Neural crest cell (in vitro differentiated cells): ENCODE data around the gene AK5. TPM values are rescaled to one million over a fixed set of nuclear protein-coding genes. Genes with fewer than 3 reads are reported as not detected.

Experiments
- DNase-seq: peaks from one replicate; pipeline ENCODE4 v3.0.0; 2021; ENCODE audit warnings: low read depth, mixed read lengths, low spot score
- H3K27ac Mint-ChIP-seq: one replicate; pipeline ENCODE4 v1.8.0; 2021; ENCODE audit warnings: mild to moderate bottlenecking, mixed read lengths; ENCODE audit not compliant: unreplicated experiment
- H3K27me3 Mint-ChIP-seq: 2 replicates; pipeline ENCODE4 v1.8.0; 2021; ENCODE audit warnings: low read depth, mild to moderate bottlenecking, mixed read lengths
- H3K36me3 Mint-ChIP-seq: 2 replicates; pipeline ENCODE4 v1.8.0; 2021; ENCODE audit warnings: low read depth, mild to moderate bottlenecking, mixed read lengths
- H3K4me1 Mint-ChIP-seq: 2 replicates; pipeline ENCODE4 v1.8.0; 2021; ENCODE audit warnings: mixed read lengths
- H3K4me3 Mint-ChIP-seq: one replicate; pipeline ENCODE4 v1.8.0; 2021; ENCODE audit warnings: mild to moderate bottlenecking, mixed read lengths
- H3K9me3 Mint-ChIP-seq: 2 replicates; pipeline ENCODE4 v1.8.0; 2021; ENCODE audit warnings: mixed read lengths
- CTCF ChIP-seq: fragments of 200-600 bp; sonication (generic); conservative IDR thresholded peaks from 2 replicates; pipeline ENCODE4 v1.5.0; 2021; ENCODE audit warnings: antibody characterized with exemption, mild to moderate bottlenecking
- total RNA-seq: library from RNA; stranded (reverse); gene quantifications from 2 replicates; pipeline ENCODE4 v1.2.1, GENCODE V29; 2021

The AK5 gene
- total RNA-seq, 1 donor from 2014 or later = 1.1 TPM

- no peak overlapping the region for H3K4me3 Mint-ChIP-seq
- no peak for TF ChIP-seq CTCF
- DNase-seq = no peak
Measured at GRCh38 chr1:77395051-77395450, 113.2 kb downstream of the AK5 start.

DNA sequence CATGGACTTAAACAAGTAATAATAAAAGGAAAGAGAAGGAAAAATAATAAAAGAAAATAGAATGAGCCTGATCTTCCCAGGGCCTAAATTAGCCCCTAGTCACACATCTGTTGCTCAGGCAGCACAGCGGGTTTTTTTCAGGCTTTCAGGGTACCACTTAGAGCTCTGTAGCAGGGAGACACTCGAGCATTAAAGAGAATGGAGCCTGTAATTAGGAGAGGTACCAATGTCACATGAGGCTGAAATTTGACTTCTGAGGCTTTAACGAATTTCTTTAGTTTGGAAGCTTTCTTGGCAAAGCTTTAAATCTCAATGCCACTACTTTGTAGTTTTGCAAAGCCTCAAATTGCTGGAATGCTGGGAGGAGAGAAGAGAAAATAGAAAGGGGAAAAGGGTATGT lies 116.3 kb downstream of the AK5 start:
- Mint-ChIP-seq H3K4me3 (no peak overlapping the region), H3K27ac (no peak overlapping the region)
- DNase-seq = no peak

More at GRCh38 chr1:77395051-77395450, 113.2 kb downstream of the AK5 start:
- peak overlapping the region; percentile 59 for H3K27ac Mint-ChIP-seq
- H3K36me3 Mint-ChIP-seq = no peaks in the 10 kb centered on the region
- H3K9me3 Mint-ChIP-seq = peaks cover 3% of the 10 kb centered on the region
- H3K27me3 Mint-ChIP-seq = no peaks in the 10 kb centered on the region
- H3K4me1 Mint-ChIP-seq = peaks cover 49% of the 10 kb centered on the region

DNA sequence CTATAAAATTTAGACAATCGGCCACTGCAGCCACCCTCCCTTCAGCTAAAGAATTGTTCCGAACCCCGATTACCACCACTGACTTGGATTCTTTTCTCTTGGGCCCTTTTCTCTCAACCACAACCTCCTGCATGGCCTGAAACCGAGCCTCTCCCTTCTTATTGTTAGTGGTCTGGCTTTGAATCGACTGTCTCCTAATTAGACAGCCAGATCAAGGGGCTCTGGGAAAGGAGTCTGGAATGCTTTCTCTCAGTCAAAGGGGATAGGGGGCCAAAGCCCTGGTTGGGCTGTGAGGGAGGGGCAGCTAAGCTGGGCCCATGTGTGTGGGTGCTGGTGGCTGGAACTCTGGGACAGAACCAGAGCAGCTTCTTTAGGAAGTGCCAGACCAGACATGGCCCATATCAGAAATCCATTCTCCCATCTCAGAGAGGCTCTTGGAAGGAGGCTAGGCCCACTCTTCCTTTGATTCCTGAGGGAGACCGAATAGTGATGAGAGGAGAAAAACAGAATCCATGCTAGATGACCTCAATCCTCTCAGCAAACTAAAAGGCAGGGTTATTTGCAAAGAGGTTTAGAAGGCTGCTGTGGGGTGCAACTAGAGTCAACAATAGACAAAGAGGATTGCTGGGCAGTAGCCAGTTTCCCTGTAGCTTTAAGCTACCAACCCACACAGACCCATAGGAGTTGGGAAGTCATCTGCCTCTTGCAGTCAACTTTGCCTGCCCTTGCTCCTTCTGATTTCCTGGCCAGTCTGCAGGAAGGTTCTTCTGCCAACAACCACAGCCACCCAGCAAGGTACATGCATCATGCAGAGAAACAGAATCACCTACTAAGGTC lies 117.6 kb downstream of the AK5 start:
- H3K4me1 Mint-ChIP-seq = peaks cover 45% of the 10 kb centered on the region
- no peak for DNase-seq
- peaks cover 3% of the 10 kb centered on the region for H3K36me3 Mint-ChIP-seq
- no peaks in the 10 kb centered on the region for H3K27me3 Mint-ChIP-seq
- no peak for TF ChIP-seq CTCF
- peaks cover 3% of the 10 kb centered on the region for H3K9me3 Mint-ChIP-seq
- H3K27ac Mint-ChIP-seq = no peak overlapping the region
- no peak overlapping the region for H3K4me3 Mint-ChIP-seq

More for the DNA sequence above, 116.3 kb downstream of the AK5 start:
- Mint-ChIP-seq H3K9me3 (peaks cover 3% of the 10 kb centered on the region), H3K4me1 (peaks cover 49% of the 10 kb centered on the region), H3K36me3 (no peaks in the 10 kb centered on the region), H3K27me3 (no peaks in the 10 kb centered on the region)
- no peak for TF ChIP-seq CTCF

DNA sequence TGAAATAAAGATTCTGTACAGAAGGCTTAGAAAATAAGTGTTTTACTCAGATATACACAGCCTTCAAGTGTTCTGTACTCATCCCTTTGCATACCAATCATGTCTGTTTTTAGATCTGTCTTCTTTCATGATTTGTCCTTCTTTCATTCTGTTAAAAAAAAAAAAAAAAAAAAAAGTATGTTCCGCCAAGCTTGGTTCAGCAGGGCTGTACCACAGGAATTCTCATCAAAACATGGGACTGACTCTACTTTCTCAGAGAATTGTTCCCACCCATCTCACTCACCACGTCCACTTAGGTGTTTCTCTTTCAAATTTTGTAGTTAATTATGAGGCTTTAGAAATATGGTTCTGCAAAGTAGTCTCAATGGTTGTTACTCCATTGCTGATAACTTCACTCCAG lies 119.0 kb downstream of the AK5 start:
- Mint-ChIP-seq H3K9me3 (peaks cover 6% of the 10 kb centered on the region), H3K27ac (no peak overlapping the region), H3K36me3 (peaks cover 5% of the 10 kb centered on the region), H3K4me3 (no peak overlapping the region), H3K27me3 (no peaks in the 10 kb centered on the region), H3K4me1 (peaks cover 32% of the 10 kb centered on the region)
- no peak for TF ChIP-seq CTCF
- no peak for DNase-seq

DNA sequence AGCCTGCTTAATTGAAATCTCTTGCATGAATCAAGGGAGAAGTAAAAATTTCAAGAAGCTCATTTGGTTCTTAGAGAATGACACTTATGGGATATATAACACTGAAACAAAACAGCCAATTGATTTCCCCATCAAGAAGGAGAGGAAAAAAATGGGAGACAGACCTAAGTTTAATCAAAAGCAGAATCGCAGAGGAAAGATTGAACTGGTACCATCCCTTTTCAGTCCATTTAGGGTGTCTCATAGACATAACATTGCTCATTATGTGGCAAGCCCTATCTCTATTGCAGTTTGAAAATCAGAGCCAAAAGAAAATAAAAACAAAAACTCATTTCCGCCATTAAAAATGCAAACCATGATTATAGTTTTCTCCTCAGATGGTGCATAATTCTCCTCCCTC lies 119.6 kb downstream of the AK5 start:
- no peak for TF ChIP-seq CTCF
- no peak overlapping the region for H3K4me3 Mint-ChIP-seq
- DNase-seq = no peak
- no peak overlapping the region for H3K27ac Mint-ChIP-seq
- H3K9me3 Mint-ChIP-seq = peaks cover 6% of the 10 kb centered on the region
- H3K4me1 Mint-ChIP-seq = peaks cover 29% of the 10 kb centered on the region
- no peaks in the 10 kb centered on the region for H3K27me3 Mint-ChIP-seq
- peaks cover 5% of the 10 kb centered on the region for H3K36me3 Mint-ChIP-seq
